Testis (tissue), 3 donors: ENCODE results near the gene ZNF33B. TPM values are rescaled to one million over a fixed set of nuclear protein-coding genes. Genes with fewer than 3 reads are reported as not detected.

ENCODE experiments used
- DNase-seq: peaks from one replicate; pipeline ENCODE4 v3.0.0-alpha.2; 2019
- H3K27ac ChIP-seq, 2 donors: fragments of 200-600 bp; sonication (generic); one replicate each; pipeline ENCODE4 v1.5.1; 2019
- H3K27me3 ChIP-seq: fragments of 200-600 bp; sonication (generic); one replicate; pipeline ENCODE4 v1.5.1; 2019
- H3K36me3 ChIP-seq: fragments of 200-600 bp; sonication (generic); one replicate; pipeline ENCODE4 v1.5.1; 2017; ENCODE audit warnings: low read depth; ENCODE audit errors: missing control alignments
- H3K4me1 ChIP-seq: fragments of 200-600 bp; sonication (generic); one replicate; pipeline ENCODE4 v1.5.1; 2019
- H3K4me3 ChIP-seq, 2 donors: fragments of 200-600 bp; sonication (generic); one replicate each; pipeline ENCODE4 v1.5.1; 2017 to 2019
- H3K9me3 ChIP-seq: fragments of 200-600 bp; sonication (generic); one replicate; pipeline ENCODE4 v1.5.1; 2017
- CTCF ChIP-seq, 3 experiments: fragments of 450-650 bp in 2 of 3; fragments of 200-600 bp in 1 of 3; sonication (generic) in 1 of 3; IDR thresholded peaks; one replicate each; pipeline ENCODE4 v1.5.1; 2016 to 2019; ENCODE audit warnings: antibody characterized with exemption in 3 of 3, mild to moderate bottlenecking in 2 of 3, moderate library complexity in 1 of 3
- POLR2A ChIP-seq: fragments of 450-650 bp; IDR thresholded peaks from one replicate; pipeline ENCODE4 v1.6.1; 2017; ENCODE audit warnings: antibody characterized with exemption, mild to moderate bottlenecking, moderate library complexity
- WGBS, 2 donors: methylation state at CpG; one replicate each; pipeline ENCODE4 v1.1.5; 2018; 5-methylcytosine and 5-hydroxymethylcytosine counted together
- intact Hi-C: fragments of 100-400 bp; cut with DNase I; formaldehyde crosslinking; loops from one replicate; pipeline ENCODE4 v1.15.1; 2023; ENCODE audit warnings: low total_unique reads
- polyA plus RNA-seq: library from polyadenylated mRNA; stranded (reverse); fragments of 350-450 nt; fragmentation: Illumina TruSeq; extraction: RNeasy Lipid Tissue Mini Kit (QIAGEN cat#74804); gene quantifications from one replicate; pipeline ENCODE4 v1.2.3, GENCODE V29; 2014; ENCODE audit warnings: low read depth, low replicate concordance; ENCODE audit not compliant: insufficient read depth
- total RNA-seq, 2 donors: library from RNA; depleted of rRNA; stranded (reverse); fragments of >200 nt; gene quantifications; one replicate each; pipeline ENCODE4 v1.2.3, GENCODE V29; 2016

Gene ZNF33B
- total and polyA plus RNA-seq, 3 donors from 2014 or later: 11.1 to 21.1 (median 17.2) TPM

- H3K27ac ChIP-seq: no peak overlapping the region
- no peaks in the 10 kb centered on the region for H3K9me3 ChIP-seq
- TF ChIP-seq POLR2A: no peak
- TF ChIP-seq CTCF (IDR thresholded peaks at IDR 0.05): no peak
- no peak overlapping the region for H3K4me3 ChIP-seq
- no peak for DNase-seq
- intact Hi-C loops: no loop called here
- H3K27me3 ChIP-seq: no peaks in the 10 kb centered on the region
- no peaks in the 10 kb centered on the region for H3K4me1 ChIP-seq
- peaks cover 3% of the 10 kb centered on the region for H3K36me3 ChIP-seq
Observed at GRCh38 chr10:42596196-42596595, 42.2 kb downstream of the ZNF33B start.

GRCh38 chr10:42594246-42594650 lies 44.1 kb downstream of the ZNF33B start:
- H3K36me3 ChIP-seq: peaks cover 3% of the 10 kb centered on the region
- no peak overlapping the region for H3K27ac ChIP-seq
- H3K9me3 ChIP-seq: no peaks in the 10 kb centered on the region
- no peaks in the 10 kb centered on the region for H3K27me3 ChIP-seq
- TF ChIP-seq POLR2A (no peak), CTCF (IDR thresholded peaks at IDR 0.05) (no peak)
- H3K4me1 ChIP-seq: no peaks in the 10 kb centered on the region
- intact Hi-C loops: no loop called here
- no peak for DNase-seq
- 57 to 68% methylated on average over 5 of the region's 5 CpGs for WGBS, 2 donors
- H3K4me3 ChIP-seq: no peak overlapping the region

GRCh38 chr10:42593284-42593683 lies 45.1 kb downstream of the ZNF33B start:
- Histone ChIP-seq H3K9me3 (no peaks in the 10 kb centered on the region), H3K27ac (no peak overlapping the region), H3K4me1 (no peaks in the 10 kb centered on the region), H3K36me3 (peaks cover 3% of the 10 kb centered on the region), H3K27me3 (no peaks in the 10 kb centered on the region), H3K4me3 (no peak overlapping the region)
- intact Hi-C loops: no loop called here
- DNase-seq: no peak
- WGBS, 2 donors: 88 to 96% methylated on average over 1 of the region's 1 CpG
- no peak for TF ChIP-seq POLR2A
- TF ChIP-seq CTCF (IDR thresholded peaks at IDR 0.05): no peak

GRCh38 chr10:42583828-42584227 lies 54.5 kb downstream of the ZNF33B start:
- DNase-seq: no peak
- TF ChIP-seq POLR2A (no peak), CTCF (IDR thresholded peaks at IDR 0.05) (no peak)
- no peaks in the 10 kb centered on the region for H3K27me3 ChIP-seq
- H3K9me3 ChIP-seq: no peaks in the 10 kb centered on the region
- H3K4me3 ChIP-seq: no peak overlapping the region
- 88 to 94% methylated on average over 5 of the region's 5 CpGs for WGBS, 2 donors
- H3K4me1 ChIP-seq: no peaks in the 10 kb centered on the region
- intact Hi-C loops: no loop called here
- H3K36me3 ChIP-seq: no peaks in the 10 kb centered on the region
- no peak overlapping the region for H3K27ac ChIP-seq

- no peaks in the 10 kb centered on the region for H3K27me3 ChIP-seq
- H3K4me1 ChIP-seq: no peaks in the 10 kb centered on the region
- H3K4me3 ChIP-seq: no peak overlapping the region
- H3K36me3 ChIP-seq: no peaks in the 10 kb centered on the region
- H3K9me3 ChIP-seq: no peaks in the 10 kb centered on the region
- TF ChIP-seq CTCF (IDR thresholded peaks at IDR 0.05) (no peak), POLR2A (no peak)
- intact Hi-C loops: no loop called here
- H3K27ac ChIP-seq: no peak overlapping the region
- WGBS, 2 donors: 78 to 97% methylated on average over 3 to 7 of the region's 7 CpGs
- DNase-seq: no peak
Observed at GRCh38 chr10:42578019-42578418, 60.4 kb downstream of the ZNF33B start.
